HEK293 (cell line): Measurements from ENCODE around the gene C6orf47.

ENCODE experiments used
- GLI4 ChIP-seq: fragments of 450-650 bp; formaldehyde crosslinking; IDR thresholded peaks from 2 replicates; pipeline ENCODE4 v1.5.1; 2016; ENCODE audit warnings: missing biosample characterization, missing genetic modification characterization
- PRDM4 ChIP-seq: fragments of 450-650 bp; formaldehyde crosslinking; IDR thresholded peaks from 2 replicates; pipeline ENCODE4 v1.5.1; 2017; ENCODE audit warnings: missing biosample characterization, missing genetic modification characterization
- ZBTB1 ChIP-seq: fragments of 450-650 bp; formaldehyde crosslinking; IDR thresholded peaks from 2 replicates; pipeline ENCODE4 v1.5.1; 2016; ENCODE audit warnings: missing biosample characterization, missing genetic modification characterization
- ZNF24 ChIP-seq: fragments of 450-650 bp; formaldehyde crosslinking; IDR thresholded peaks from 2 replicates; pipeline ENCODE4 v1.5.1; 2016; ENCODE audit warnings: missing biosample characterization, missing genetic modification characterization
- ZNF394 ChIP-seq: fragments of 450-650 bp; formaldehyde crosslinking; IDR thresholded peaks from 2 replicates; pipeline ENCODE4 v1.5.1; 2016; ENCODE audit warnings: missing biosample characterization, missing genetic modification characterization, mild to moderate bottlenecking, moderate library complexity, borderline replicate concordance

GRCh38 chr6:31700740-31701401 lies 40.3 kb upstream of the C6orf47 start:
- no peak for TF ChIP-seq ZNF24 (tag by site-specific recombination)
- TF ChIP-seq ZNF394 (tag by site-specific recombination): no peak
- no peak for TF ChIP-seq ZBTB1 (tag by site-specific recombination)
- TF ChIP-seq GLI4: no peak
- no peak for TF ChIP-seq PRDM4 (tag by site-specific recombination)
